CD14-positive monocyte (primary cell): ENCODE results near the gene CTTN. TPM values are rescaled to one million over a fixed set of nuclear protein-coding genes. Genes with fewer than 3 reads are reported as not detected.

Experiments used
- DNase-seq, 3 donors: peaks; one replicate each; pipeline ENCODE4 v3.0.0-alpha.2; 2011 to 2022
- H2AFZ ChIP-seq: 2 replicates; pipeline ENCODE4 v1.6.0; 2012; ENCODE audit warnings: mild to moderate bottlenecking, low read depth, low read length, inconsistent platforms; ENCODE audit not compliant: insufficient read depth, poor library complexity, severe bottlenecking
- H3K27ac ChIP-seq, 2 donors: 1 replicate in 1 of 2; 2 replicates in 1 of 2; pipeline ENCODE4 v1.5.1; 2012 to 2013; ENCODE audit warnings: low read length in 2 of 2, control low read depth in 1 of 2, inconsistent platforms in 1 of 2, low read depth in 1 of 2, mild to moderate bottlenecking in 1 of 2
- H3K27me3 ChIP-seq, 2 donors: one replicate each; pipeline versions ENCODE4 v1.6.0 to v1.6.1; 2011 to 2013; ENCODE audit warnings: low read length in 2 of 2; ENCODE audit not compliant: control insufficient read depth in 2 of 2, insufficient read depth in 2 of 2
- H3K36me3 ChIP-seq, 2 donors: replicated peaks in 1 of 2; 1 replicate in 1 of 2; 2 replicates in 1 of 2; pipeline versions ENCODE4 v1.5.1 to v1.6.1; 2012 to 2013; ENCODE audit warnings: low read length in 2 of 2, control low read depth in 1 of 2, inconsistent platforms in 1 of 2, mild to moderate bottlenecking in 1 of 2; ENCODE audit not compliant: insufficient read depth in 2 of 2, control insufficient read depth in 1 of 2
- H3K4me1 ChIP-seq, 2 donors: 1 replicate in 1 of 2; 2 replicates in 1 of 2; pipeline versions ENCODE4 v1.5.1 to v1.6.1; 2012 to 2013; ENCODE audit warnings: low read length in 2 of 2, control low read depth in 1 of 2, inconsistent platforms in 1 of 2, mild to moderate bottlenecking in 1 of 2, moderate library complexity in 1 of 2; ENCODE audit not compliant: insufficient read depth in 2 of 2, control insufficient read depth in 1 of 2
- H3K4me2 ChIP-seq: replicated peaks from 2 replicates; pipeline ENCODE3; 2012; ENCODE audit warnings: low read length, moderate library complexity, mild to moderate bottlenecking; ENCODE audit not compliant: poor library complexity, severe bottlenecking; ENCODE audit errors: extremely low read depth
- H3K4me3 ChIP-seq, 3 experiments: fragments of 200-600 bp in 1 of 3; sonication (generic) in 1 of 3; replicated peaks in 1 of 3; 1 replicate in 2 of 3; 2 replicates in 1 of 3; pipeline ENCODE4 v1.5.1; 2011 to 2013; ENCODE audit warnings: low read length in 3 of 3, mild to moderate bottlenecking in 3 of 3, control low read depth in 2 of 3, low read depth in 2 of 3, inconsistent platforms in 1 of 3, moderate library complexity in 1 of 3
- H3K79me2 ChIP-seq: 2 replicates; pipeline ENCODE4 v1.6.0; 2012; ENCODE audit warnings: mild to moderate bottlenecking, control low read depth, inconsistent platforms, low read length, moderate library complexity; ENCODE audit not compliant: insufficient read depth
- H3K9ac ChIP-seq: 2 replicates; pipeline ENCODE4 v1.6.0; 2017; ENCODE audit warnings: low read length, mild to moderate bottlenecking; ENCODE audit not compliant: insufficient read depth, poor library complexity, severe bottlenecking
- H3K9me3 ChIP-seq, 2 donors: replicated peaks in 1 of 2; 1 replicate in 1 of 2; 2 replicates in 1 of 2; pipeline versions ENCODE4 v1.5.1 to v1.6.1; 2012 to 2013; ENCODE audit warnings: low read length in 2 of 2, control low read depth in 1 of 2; ENCODE audit not compliant: control insufficient read depth in 1 of 2, insufficient read depth in 1 of 2
- H4K20me1 ChIP-seq: 2 replicates; pipeline ENCODE4 v1.6.0; 2012; ENCODE audit warnings: mild to moderate bottlenecking, low read length, control low read depth, moderate library complexity; ENCODE audit not compliant: insufficient read depth
- H3K27ac Mint-ChIP-seq, 7 donors: one replicate each; pipeline ENCODE4 v1.8.0; 2020; ENCODE audit warnings: mild to moderate bottlenecking in 7 of 7, mixed read lengths in 7 of 7, moderate library complexity in 6 of 7, inconsistent platforms in 2 of 7
- H3K27me3 Mint-ChIP-seq, 3 donors: one replicate each; pipeline ENCODE4 v1.8.0; 2021 to 2022; ENCODE audit warnings: low read depth in 3 of 3, mild to moderate bottlenecking in 3 of 3, mixed read lengths in 3 of 3, moderate library complexity in 3 of 3, inconsistent platforms in 1 of 3
- H3K36me3 Mint-ChIP-seq, 2 donors: one replicate each; pipeline ENCODE4 v1.8.0; 2020; ENCODE audit warnings: mixed read lengths in 2 of 2, inconsistent platforms in 1 of 2, mild to moderate bottlenecking in 1 of 2
- H3K4me1 Mint-ChIP-seq: one replicate; pipeline ENCODE4 v1.8.0; 2020; ENCODE audit warnings: mild to moderate bottlenecking, mixed read lengths
- H3K4me3 Mint-ChIP-seq, 2 donors: one replicate each; pipeline ENCODE4 v1.8.0; 2020; ENCODE audit warnings: mild to moderate bottlenecking in 2 of 2, mixed read lengths in 2 of 2, moderate library complexity in 1 of 2
- H3K9me3 Mint-ChIP-seq, 7 donors: one replicate each; pipeline ENCODE4 v1.8.0; 2020 to 2022; ENCODE audit warnings: mixed read lengths in 7 of 7, mild to moderate bottlenecking in 6 of 7, moderate library complexity in 6 of 7, inconsistent platforms in 2 of 7
- WGBS: methylation state at CpG from one replicate; pipeline ENCODE4 v1.1.5; 2013; ENCODE audit warnings: missing lambda C conversion rate; ENCODE audit not compliant: insufficient coverage; 5-methylcytosine and 5-hydroxymethylcytosine counted together
- intact Hi-C, 2 donors: fragments of 100-400 bp; cut with micrococcal nuclease; formaldehyde crosslinking; loops; one replicate each; pipeline versions ENCODE4 v1.15.0 to v1.15.1; 2023
- polyA plus RNA-seq, 3 donors: library from polyadenylated mRNA; depleted of rRNA in 1 of 3; unstranded in 2 of 3; stranded (reverse) in 1 of 3; fragments of 300-500 nt in 2 of 3; fragments of >200 nt in 1 of 3; fragmentation: Illumina TruSeq in 2 of 3; gene quantifications; 1 replicate in 2 of 3; 2 replicates in 1 of 3; pipeline ENCODE4 v1.2.3, GENCODE V29; 2012 to 2021
- TF ChIP-seq, protein P1 (sequence below): fragments of 200-600 bp; IDR thresholded peaks from one replicate; pipeline ENCODE4 v1.8.0; 2022; ENCODE audit warnings: antibody characterized with exemption, mild to moderate bottlenecking

CTTN gene
- polyA plus RNA-seq, 3 donors: 0.05 to 0.11 TPM; not detected in 1

DNA sequence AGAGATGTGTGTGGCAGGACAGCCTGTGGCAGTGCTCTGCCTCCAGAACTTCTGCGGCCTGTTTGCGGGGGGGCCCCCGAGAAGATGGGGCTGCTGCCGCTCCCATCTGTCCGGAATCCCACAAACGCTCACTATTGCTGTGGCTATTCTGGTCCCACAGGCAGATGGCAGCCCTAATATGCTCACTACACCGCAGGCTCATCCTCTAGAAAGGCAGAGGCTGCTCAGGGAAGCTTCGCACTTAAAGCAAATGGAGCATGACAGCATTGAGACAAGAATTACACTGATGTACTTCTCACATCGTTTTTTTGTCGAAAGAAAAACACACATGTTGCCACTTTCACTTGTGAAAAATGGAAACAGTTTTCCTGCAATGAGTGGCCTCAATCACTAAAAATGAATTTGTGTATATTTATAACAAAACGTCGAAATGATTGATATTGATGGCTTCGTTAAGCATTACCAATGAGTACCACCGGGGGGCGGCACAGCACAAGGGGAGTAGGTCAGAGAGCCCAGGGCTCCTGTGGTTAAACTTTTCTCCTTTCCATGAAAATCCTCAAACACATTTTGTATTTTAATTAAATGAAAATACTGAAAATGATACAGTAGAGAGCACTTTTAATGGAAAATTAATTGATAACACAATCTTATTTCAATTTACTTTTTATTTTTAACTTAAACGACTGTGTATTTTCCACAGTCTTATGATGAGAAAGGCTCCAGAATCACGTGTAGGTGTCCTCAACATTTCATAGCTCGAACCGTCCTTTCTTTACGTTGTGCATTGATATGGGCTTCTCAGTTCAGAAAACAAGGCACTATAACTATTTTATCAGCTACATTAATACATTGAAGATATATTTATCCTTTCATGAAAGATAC is 69.1 kb downstream of the CTTN start:
- no peaks in the 10 kb centered on the region for H3K36me3 Mint-ChIP-seq
- no peaks in the 10 kb centered on the region for H3K36me3 ChIP-seq
- intact Hi-C loops: loop anchor here in 1 of 2 donors (10.0 kb wide), 1 partner anchor 287 kb away; no protein-coding TSS in a partner anchor
- no peak overlapping the region for H3K27ac Mint-ChIP-seq
- H3K4me3 ChIP-seq: no peak overlapping the region
- no peaks in the 10 kb centered on the region for H3K79me2 ChIP-seq
- no peaks in the 10 kb centered on the region for H4K20me1 ChIP-seq
- peaks cover 0 to 2% (median 0%) of the 10 kb centered on the region in 7 donors for H3K9me3 Mint-ChIP-seq
- H2AFZ ChIP-seq: no peak overlapping the region
- no peak overlapping the region for H3K4me2 ChIP-seq
- peak in 2 of 3 donors; percentile 2 to 27 for DNase-seq
- H3K4me1 ChIP-seq: no peaks in the 10 kb centered on the region
- 85% methylated on average over 8 of the region's 20 CpGs for WGBS
- H3K27me3 ChIP-seq: no peaks in the 10 kb centered on the region
- H3K9ac ChIP-seq: no peak overlapping the region
- H3K9me3 ChIP-seq: no peaks in the 10 kb centered on the region
- H3K4me1 Mint-ChIP-seq: peaks cover 4% of the 10 kb centered on the region
- no peak overlapping the region for H3K4me3 Mint-ChIP-seq
- no peak overlapping the region for H3K27ac ChIP-seq
- peaks cover 11 to 20% (median 17%) of the 10 kb centered on the region in 3 donors for H3K27me3 Mint-ChIP-seq
- TF ChIP-seq, protein P1, sequence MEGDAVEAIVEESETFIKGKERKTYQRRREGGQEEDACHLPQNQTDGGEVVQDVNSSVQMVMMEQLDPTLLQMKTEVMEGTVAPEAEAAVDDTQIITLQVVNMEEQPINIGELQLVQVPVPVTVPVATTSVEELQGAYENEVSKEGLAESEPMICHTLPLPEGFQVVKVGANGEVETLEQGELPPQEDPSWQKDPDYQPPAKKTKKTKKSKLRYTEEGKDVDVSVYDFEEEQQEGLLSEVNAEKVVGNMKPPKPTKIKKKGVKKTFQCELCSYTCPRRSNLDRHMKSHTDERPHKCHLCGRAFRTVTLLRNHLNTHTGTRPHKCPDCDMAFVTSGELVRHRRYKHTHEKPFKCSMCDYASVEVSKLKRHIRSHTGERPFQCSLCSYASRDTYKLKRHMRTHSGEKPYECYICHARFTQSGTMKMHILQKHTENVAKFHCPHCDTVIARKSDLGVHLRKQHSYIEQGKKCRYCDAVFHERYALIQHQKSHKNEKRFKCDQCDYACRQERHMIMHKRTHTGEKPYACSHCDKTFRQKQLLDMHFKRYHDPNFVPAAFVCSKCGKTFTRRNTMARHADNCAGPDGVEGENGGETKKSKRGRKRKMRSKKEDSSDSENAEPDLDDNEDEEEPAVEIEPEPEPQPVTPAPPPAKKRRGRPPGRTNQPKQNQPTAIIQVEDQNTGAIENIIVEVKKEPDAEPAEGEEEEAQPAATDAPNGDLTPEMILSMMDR: peak; percentile 75

DNA sequence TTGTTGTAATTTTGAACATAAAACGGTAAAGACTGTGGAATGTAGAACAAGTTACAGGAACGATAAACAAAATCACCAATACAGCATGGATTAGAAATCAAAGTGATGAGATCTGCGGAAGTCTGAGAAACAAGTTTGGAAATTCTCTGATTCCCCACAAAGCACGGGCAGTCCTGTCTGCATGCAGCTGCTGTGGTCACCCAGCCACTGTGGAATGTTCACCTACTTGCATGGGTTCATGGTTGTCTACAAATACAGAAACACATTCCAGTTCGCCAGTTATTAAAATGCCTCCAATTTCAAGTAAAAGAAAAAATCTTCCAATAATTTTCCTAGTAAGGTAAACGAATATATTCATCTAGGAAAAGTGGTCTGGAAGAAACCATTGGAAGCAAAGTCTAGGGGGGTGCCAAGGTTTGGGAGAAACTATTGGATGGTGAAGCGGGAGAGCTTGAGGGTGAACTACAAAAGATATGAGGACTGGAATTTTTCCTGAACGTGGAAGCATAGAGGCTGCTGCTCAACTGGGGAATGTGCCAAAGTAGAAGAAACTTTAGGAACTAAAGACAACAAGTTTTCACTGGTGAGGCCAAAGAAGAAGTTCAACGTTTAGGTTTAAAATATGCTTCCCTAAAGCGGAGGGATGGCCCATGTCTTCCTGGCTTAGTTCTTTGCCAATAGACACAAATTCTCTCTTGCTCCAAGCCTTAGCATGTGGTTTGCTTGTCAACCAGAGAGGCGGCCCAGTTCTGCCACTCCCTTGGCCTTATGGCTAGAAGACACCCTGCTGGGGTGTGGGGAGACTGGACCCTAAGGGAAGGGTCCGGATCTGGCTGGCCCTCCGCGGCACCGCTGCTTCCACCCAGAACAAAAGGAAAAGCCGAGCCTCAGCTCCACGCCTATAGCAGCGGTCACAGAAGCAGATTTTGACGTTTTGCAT is 70.2 kb downstream of the CTTN start:
- Mint-ChIP-seq H3K27ac (no peak overlapping the region), H3K36me3 (no peaks in the 10 kb centered on the region), H3K4me1 (peaks cover 4% of the 10 kb centered on the region), H3K27me3 (peaks cover 11 to 18% (median 18%) of the 10 kb centered on the region in 3 donors), H3K9me3 (peaks cover 0 to 2% (median 0%) of the 10 kb centered on the region in 7 donors), H3K4me3 (no peak overlapping the region)
- H3K9ac ChIP-seq: no peak overlapping the region
- DNase-seq: no peak
- no peak overlapping the region for H3K4me2 ChIP-seq
- no peak overlapping the region for H2AFZ ChIP-seq
- intact Hi-C loops: loop anchor here in 1 of 2 donors (10.0 kb wide), 1 partner anchor 286 kb away; no protein-coding TSS in a partner anchor
- WGBS: 77% methylated on average over 10 of the region's 19 CpGs
- TF ChIP-seq, protein P1: no peak
- no peaks in the 10 kb centered on the region for H3K27me3 ChIP-seq
- H3K36me3 ChIP-seq: no peaks in the 10 kb centered on the region
- no peak overlapping the region for H3K27ac ChIP-seq
- no peaks in the 10 kb centered on the region for H3K4me1 ChIP-seq
- H3K9me3 ChIP-seq: no peaks in the 10 kb centered on the region
- no peaks in the 10 kb centered on the region for H4K20me1 ChIP-seq
- no peak overlapping the region for H3K4me3 ChIP-seq
- H3K79me2 ChIP-seq: no peaks in the 10 kb centered on the region
